Esophagus squamous epithelium (tissue), 4 donors: ENCODE measurements around the gene TMEM89.

Source experiments
- CTCF ChIP-seq, 6 experiments: fragments of 450-650 bp in 4 of 6; fragments of 200-600 bp in 2 of 6; sonication (generic) in 2 of 6; IDR thresholded peaks; one replicate each; pipeline ENCODE4 v1.5.1; 2016 to 2019; ENCODE audit warnings: antibody characterized with exemption in 6 of 6, mild to moderate bottlenecking in 4 of 6, moderate library complexity in 4 of 6
- POLR2A ChIP-seq, 4 donors: fragments of 450-650 bp; IDR thresholded peaks; one replicate each; pipeline ENCODE4 v1.6.1; 2017; ENCODE audit warnings: antibody characterized with exemption in 4 of 4, mild to moderate bottlenecking in 4 of 4, moderate library complexity in 3 of 4

GRCh38 chr3:48650723-48651122, 29.2 kb upstream of the TMEM89 start:
- TF ChIP-seq POLR2A (IDR thresholded peaks at IDR 0.05) (no peak), CTCF (IDR thresholded peaks at IDR 0.05) (no peak)
